Ishikawa (cell line): ENCODE data around the gene NOTCH2.

Source experiments
- CEBPB ChIP-seq: IDR thresholded peaks from 2 replicates; pipeline ENCODE4 v1.6.1; 2012
- CREB1 ChIP-seq: IDR thresholded peaks from 2 replicates; pipeline ENCODE4 v1.6.1; 2012; ENCODE audit warnings: low read depth
- EP300 ChIP-seq: IDR thresholded peaks from 2 replicates; pipeline ENCODE4 v1.6.1; 2012; ENCODE audit warnings: borderline replicate concordance
- TAF1 ChIP-seq: IDR thresholded peaks from 2 replicates; pipeline ENCODE4 v1.6.1; 2012; ENCODE audit warnings: low read depth, mild to moderate bottlenecking
- TCF12 ChIP-seq: IDR thresholded peaks from 2 replicates; pipeline ENCODE4 v1.6.1; 2012; ENCODE audit warnings: low read depth
- TEAD4 ChIP-seq: IDR thresholded peaks from 2 replicates; pipeline ENCODE4 v1.6.1; 2012
- YY1 ChIP-seq: IDR thresholded peaks from 2 replicates; pipeline ENCODE4 v1.6.1; 2012; ENCODE audit warnings: low read depth
- ZBTB7A ChIP-seq: IDR thresholded peaks from 2 replicates; pipeline ENCODE4 v1.6.1; 2012; ENCODE audit warnings: low read depth

GRCh38 chr1:119933397-119933796, 136.1 kb downstream of the NOTCH2 start:
- no peak for TF ChIP-seq TEAD4
- no peak for TF ChIP-seq EP300
- no peak for TF ChIP-seq TCF12
- no peak for TF ChIP-seq CREB1
- TF ChIP-seq CEBPB = no peak
- TF ChIP-seq YY1 = no peak
- no peak for TF ChIP-seq ZBTB7A
- no peak for TF ChIP-seq TAF1
